Measurements from ENCODE around the gene DFFA.
A peak's percentile ranks its signal among the peaks of the same experiment; 100 is the strongest.
"Not testable (repeated sequence)": the region's sequence is repeated elsewhere in the genome, so short reads cannot be mapped to it uniquely, and the experiment has no call there.

The DFFA gene

DNA sequence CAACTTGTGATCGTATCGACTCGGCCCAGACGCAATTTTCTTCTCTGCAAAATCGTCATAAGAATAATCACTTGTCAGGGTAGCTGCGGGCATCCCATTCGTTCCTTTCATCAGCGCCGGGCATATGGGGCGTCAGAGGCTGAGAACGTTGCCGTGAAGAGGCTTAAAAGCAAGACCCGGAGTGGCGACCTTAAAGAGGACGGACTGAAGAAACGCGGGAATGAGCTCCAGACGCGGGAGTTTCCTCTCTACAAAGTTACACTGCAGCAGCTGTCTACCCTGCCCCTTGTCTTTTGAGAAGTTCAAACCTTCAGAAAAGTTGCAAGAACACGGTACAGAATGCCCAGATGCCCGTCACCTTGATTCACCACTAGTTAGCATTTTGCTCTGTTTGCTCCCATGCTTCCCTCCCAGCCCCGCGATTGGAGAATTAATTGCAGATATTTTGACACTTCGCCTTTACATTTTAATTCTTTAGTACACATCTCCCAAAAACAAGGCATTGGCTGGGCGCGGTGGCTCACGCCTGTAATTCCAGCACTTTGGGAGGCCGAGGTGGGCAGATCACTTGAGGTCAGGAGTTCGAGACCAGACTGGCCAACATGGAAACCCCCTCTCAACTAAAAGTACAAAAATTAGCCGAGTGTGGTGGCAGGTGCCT is 41.1 kb downstream of the DFFA start:
- TF ChIP-seq, protein P1, sequence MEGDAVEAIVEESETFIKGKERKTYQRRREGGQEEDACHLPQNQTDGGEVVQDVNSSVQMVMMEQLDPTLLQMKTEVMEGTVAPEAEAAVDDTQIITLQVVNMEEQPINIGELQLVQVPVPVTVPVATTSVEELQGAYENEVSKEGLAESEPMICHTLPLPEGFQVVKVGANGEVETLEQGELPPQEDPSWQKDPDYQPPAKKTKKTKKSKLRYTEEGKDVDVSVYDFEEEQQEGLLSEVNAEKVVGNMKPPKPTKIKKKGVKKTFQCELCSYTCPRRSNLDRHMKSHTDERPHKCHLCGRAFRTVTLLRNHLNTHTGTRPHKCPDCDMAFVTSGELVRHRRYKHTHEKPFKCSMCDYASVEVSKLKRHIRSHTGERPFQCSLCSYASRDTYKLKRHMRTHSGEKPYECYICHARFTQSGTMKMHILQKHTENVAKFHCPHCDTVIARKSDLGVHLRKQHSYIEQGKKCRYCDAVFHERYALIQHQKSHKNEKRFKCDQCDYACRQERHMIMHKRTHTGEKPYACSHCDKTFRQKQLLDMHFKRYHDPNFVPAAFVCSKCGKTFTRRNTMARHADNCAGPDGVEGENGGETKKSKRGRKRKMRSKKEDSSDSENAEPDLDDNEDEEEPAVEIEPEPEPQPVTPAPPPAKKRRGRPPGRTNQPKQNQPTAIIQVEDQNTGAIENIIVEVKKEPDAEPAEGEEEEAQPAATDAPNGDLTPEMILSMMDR (IDR thresholded peaks at IDR 0.05), result no peak
- Histone ChIP-seq H3K27ac (peak overlapping the region; percentile 55 to 57), H3K4me3 (peak overlapping the region; percentile 59 to 65), H3K9me3 (no peaks in the 10 kb centered on the region), H3K27me3 (no peaks in the 10 kb centered on the region), H3K4me1 (peaks cover 4 to 18% (median 9%) of the 10 kb centered on the region in 4 donors), H3K36me3 (no peaks in the 10 kb centered on the region)
- intact Hi-C loops (cut with DNase I; ENCODE audit: low total_unique reads), result loop anchor here (2.0 to 5.0 kb wide), 2 partner anchors 42 to 61 kb away; partner anchors contain the start of gene DFFA
- DNase-seq, result no peak

DNA sequence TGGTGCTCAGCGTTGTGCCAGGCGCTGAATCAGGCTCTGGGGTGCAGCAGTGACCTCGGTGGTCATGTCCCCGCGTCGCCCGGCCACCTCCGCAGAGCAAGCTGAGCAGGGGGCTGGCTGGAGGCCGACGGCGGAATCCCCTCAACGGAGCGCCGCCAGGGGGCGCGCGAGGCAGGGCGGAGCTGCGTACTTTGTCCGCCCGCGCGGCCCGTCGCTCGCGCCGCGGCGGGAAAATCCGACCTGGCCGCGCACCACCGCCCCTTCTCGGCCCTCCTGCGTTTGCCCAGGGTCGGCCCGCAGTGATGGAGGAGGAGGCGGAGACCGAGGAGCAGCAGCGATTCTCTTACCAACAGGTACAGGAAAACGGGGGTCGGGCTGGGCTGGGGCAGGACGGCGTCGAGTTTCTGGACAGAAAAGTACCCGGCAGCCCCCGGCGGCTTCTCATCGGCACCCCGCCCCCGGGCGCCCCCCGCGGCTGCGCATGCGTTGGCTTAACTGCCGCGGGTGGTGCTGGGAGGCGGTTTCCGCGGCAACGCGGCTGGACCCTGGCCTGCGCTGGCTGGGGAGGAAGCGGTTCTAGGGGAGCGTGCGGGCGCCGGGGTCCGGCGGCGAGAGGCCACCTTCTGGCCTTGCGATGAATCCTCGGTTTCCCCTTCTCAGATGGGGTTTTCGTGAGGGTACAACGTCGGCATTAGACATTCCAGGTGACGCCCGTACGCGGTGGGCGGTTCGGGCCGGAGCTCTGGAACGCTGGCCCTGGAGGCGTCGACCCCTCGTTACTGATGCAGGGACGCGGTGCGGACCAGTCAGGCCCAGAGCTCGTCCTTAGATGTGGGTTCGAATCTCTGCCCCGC is 41.9 kb downstream of the DFFA start, which contains the start of gene CENPS:
Gene CENPS, plus strand, starts transcription at position 218 of the 854 bp plus-strand sequence. Its CDS starts 85 bp downstream, at position 303.
- H3K4me1 ChIP-seq, result peaks cover 4 to 18% (median 9%) of the 10 kb centered on the region in 4 donors
- H3K9me3 ChIP-seq, result no peaks in the 10 kb centered on the region
- peak; percentile 82 to 92 for DNase-seq
- TF ChIP-seq, protein P1 (IDR thresholded peaks at IDR 0.05), result peak; percentile 96 to 99
- intact Hi-C loops (cut with DNase I; ENCODE audit: low total_unique reads), result loop anchor here (2.0 to 5.0 kb wide), 2 partner anchors 42 to 62 kb away; partner anchors contain the start of gene DFFA
- peak within 1 kb of the TSS; percentile 55 to 57 for H3K27ac ChIP-seq
- H3K27me3 ChIP-seq, result no peaks in the 10 kb centered on the region
- no peaks in the 10 kb centered on the region for H3K36me3 ChIP-seq
- peak within 1 kb of the TSS; percentile 59 to 65 for H3K4me3 ChIP-seq

GRCh38 chr1:10429868-10430215 is 42.5 kb downstream of the DFFA start:
- intact Hi-C loops (cut with DNase I; ENCODE audit: low total_unique reads), result loop anchor here (2.0 to 5.0 kb wide), 3 partner anchors 43 to 62 kb away; partner anchors contain the start of gene DFFA
- Histone ChIP-seq H3K27ac (peak overlapping the region in 1 of 2 donors; percentile 55), H3K36me3 (no peaks in the 10 kb centered on the region), H3K4me3 (peak overlapping the region; percentile 59 to 65), H3K9me3 (no peaks in the 10 kb centered on the region), H3K27me3 (no peaks in the 10 kb centered on the region), H3K4me1 (peaks cover 4 to 18% (median 9%) of the 10 kb centered on the region in 4 donors)
- TF ChIP-seq, protein P1 (IDR thresholded peaks at IDR 0.05), result no peak
- no peak for DNase-seq

DNA sequence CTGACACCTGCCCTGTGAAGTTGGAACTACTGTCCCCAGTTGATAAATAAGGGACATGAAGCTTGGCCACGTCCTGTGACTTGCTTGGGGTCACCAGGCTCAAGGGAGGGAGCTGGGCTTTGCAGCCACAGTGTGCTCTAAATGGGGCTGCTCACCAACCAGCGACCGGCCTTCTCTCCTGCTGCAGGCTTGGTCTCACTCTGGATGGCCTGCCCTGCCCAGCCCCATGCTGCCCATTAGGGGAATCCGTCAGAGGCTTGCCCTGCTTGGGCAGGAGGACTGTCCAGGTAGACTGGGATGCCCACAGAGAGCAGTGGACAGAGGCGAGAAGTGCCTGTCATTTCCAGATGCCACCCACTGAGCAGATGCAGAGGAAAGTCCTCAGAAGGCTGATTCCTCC is 43.3 kb downstream of the DFFA start:
- Histone ChIP-seq H3K4me1 (peaks cover 4 to 18% (median 9%) of the 10 kb centered on the region in 4 donors), H3K36me3 (no peaks in the 10 kb centered on the region), H3K27me3 (no peaks in the 10 kb centered on the region), H3K4me3 (no peak overlapping the region), H3K9me3 (no peaks in the 10 kb centered on the region), H3K27ac (no peak overlapping the region)
- TF ChIP-seq, protein P1 (IDR thresholded peaks at IDR 0.05), result no peak
- intact Hi-C loops (cut with DNase I; ENCODE audit: low total_unique reads), result loop anchor here (2.0 kb wide), 1 partner anchor 52 kb away; no protein-coding TSS in a partner anchor
- no peak for DNase-seq

DNA sequence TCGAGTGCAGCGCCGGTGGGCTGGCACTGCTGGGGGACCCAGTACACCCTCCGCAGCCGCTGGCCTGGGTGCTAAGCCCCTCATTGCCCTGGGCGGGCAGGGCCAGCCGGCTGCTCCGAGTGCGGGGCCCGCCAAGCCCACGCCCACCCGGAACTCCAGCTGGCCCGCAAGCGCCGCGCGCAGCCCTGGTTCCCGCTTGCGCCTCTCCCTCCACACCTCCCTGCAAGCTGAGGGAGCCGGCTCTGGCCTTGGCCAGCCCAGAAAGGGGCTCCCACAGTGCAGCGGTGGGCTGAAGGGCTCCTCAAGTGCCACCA is 45.8 kb downstream of the DFFA start:
- H3K27me3 ChIP-seq; H3K9me3 ChIP-seq; H3K4me3 ChIP-seq; intact Hi-C loops (cut with DNase I; ENCODE audit: low total_unique reads); H3K27ac ChIP-seq; H3K36me3 ChIP-seq; DNase-seq: not testable (repeated sequence)
- peaks cover 4 to 17% (median 8%) of the 10 kb centered on the region in 4 donors for H3K4me1 ChIP-seq

- H3K27me3 ChIP-seq; DNase-seq; H3K27ac ChIP-seq; H3K36me3 ChIP-seq; H3K4me3 ChIP-seq; intact Hi-C loops (cut with DNase I; ENCODE audit: low total_unique reads); H3K9me3 ChIP-seq: not testable (repeated sequence)
- H3K4me1 ChIP-seq, result peaks cover 4 to 11% (median 6%) of the 10 kb centered on the region in 4 donors
These were observed 46.3 kb downstream of the DFFA start for GRCh38 chr1:10425826-10426534.

All from tibial artery (tissue), 4 donors.